ENCODE measurements around the gene CRYGB. TPM values are rescaled to one million over a fixed set of nuclear protein-coding genes. Genes with fewer than 3 reads are reported as not detected.

Gene CRYGB
- total and polyA plus RNA-seq, 2 of the 13 experiments (the other 11 are each of a cell fraction or from before 2014, with no cell fraction given): not detected

DNA sequence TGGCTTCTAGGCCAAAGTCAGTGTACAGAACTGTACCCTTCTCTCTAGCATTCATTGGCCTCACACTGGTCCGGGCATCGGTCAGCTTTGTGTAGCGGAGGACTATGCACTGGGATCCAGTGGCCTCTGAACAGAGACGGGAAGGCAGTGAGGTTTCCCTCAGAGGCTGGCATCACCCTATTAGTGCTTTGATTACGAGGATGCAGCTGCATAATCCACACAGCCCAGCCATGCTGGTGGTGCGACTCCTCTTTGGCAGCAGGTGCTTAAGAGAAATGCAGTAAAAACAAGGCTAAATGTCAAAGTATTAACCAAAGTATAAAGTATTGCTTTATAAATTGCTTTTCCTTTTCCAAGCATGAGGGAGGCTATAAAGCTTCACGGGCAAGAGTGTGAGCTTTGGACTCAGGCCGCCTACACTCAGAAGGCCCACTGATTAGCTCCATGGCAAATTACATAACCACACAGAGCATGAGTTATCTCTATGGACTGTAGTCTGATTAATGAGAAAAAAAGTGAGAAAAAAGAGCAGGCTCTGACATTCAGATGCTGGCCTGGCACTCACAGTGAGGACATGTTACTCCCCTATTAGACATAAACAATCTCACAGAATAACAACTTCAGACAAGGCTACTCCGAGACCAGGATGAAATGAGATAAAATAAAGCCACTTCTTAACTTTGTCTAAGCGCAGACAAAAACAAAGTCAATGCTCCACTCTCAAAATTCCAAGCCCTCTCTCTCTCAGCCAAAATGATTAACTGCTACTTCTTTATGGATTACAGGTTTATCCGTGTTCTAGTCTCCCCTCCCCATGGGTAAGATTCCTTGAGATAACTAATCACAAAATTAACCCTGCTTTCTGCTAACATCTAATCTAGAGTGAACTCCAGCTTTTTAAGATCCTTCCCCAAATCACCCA is 9.9 kb downstream of the CRYGB start (continued):
- no peak for TF ChIP-seq ZNF670 (CRISPR knock-in tag; IDR thresholded peaks at IDR 0.05; ENCODE audit: borderline replicate concordance)
- no peak for TF ChIP-seq SCMH1 (CRISPR knock-in tag; IDR thresholded peaks at IDR 0.05; ENCODE audit: borderline replicate concordance)
- TF ChIP-seq NFIB (CRISPR knock-in tag; IDR thresholded peaks at IDR 0.05; ENCODE audit: borderline replicate concordance): no peak
- no peak for TF ChIP-seq ZNF451 (CRISPR knock-in tag; IDR thresholded peaks at IDR 0.05)
- TF ChIP-seq ZNF296 (CRISPR knock-in tag; conservative IDR thresholded peaks at IDR 0.05): no peak
- TF ChIP-seq, protein P1, sequence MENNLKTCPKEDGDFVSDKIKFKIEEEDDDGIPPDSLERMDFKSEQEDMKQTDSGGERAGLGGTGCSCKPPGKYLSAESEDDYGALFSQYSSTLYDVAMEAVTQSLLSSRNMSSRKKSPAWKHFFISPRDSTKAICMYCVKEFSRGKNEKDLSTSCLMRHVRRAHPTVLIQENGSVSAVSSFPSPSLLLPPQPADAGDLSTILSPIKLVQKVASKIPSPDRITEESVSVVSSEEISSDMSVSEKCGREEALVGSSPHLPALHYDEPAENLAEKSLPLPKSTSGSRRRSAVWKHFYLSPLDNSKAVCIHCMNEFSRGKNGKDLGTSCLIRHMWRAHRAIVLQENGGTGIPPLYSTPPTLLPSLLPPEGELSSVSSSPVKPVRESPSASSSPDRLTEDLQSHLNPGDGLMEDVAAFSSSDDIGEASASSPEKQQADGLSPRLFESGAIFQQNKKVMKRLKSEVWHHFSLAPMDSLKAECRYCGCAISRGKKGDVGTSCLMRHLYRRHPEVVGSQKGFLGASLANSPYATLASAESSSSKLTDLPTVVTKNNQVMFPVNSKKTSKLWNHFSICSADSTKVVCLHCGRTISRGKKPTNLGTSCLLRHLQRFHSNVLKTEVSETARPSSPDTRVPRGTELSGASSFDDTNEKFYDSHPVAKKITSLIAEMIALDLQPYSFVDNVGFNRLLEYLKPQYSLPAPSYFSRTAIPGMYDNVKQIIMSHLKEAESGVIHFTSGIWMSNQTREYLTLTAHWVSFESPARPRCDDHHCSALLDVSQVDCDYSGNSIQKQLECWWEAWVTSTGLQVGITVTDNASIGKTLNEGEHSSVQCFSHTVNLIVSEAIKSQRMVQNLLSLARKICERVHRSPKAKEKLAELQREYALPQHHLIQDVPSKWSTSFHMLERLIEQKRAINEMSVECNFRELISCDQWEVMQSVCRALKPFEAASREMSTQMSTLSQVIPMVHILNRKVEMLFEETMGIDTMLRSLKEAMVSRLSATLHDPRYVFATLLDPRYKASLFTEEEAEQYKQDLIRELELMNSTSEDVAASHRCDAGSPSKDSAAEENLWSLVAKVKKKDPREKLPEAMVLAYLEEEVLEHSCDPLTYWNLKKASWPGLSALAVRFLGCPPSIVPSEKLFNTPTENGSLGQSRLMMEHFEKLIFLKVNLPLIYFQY (CRISPR knock-in tag; IDR thresholded peaks at IDR 0.05; ENCODE audit: borderline replicate concordance): peak; percentile 70; the same call in 1 of the 2 replicates
- TF ChIP-seq SOX5 (CRISPR knock-in tag; IDR thresholded peaks at IDR 0.05; ENCODE audit: borderline replicate concordance): peak; percentile 46; the same call in 1 of the 2 replicates
- TF ChIP-seq ARID2 (CRISPR knock-in tag; IDR thresholded peaks at IDR 0.05; ENCODE audit: borderline replicate concordance): 0 out of 2 replicates have a peak, but pooled peaks have one; percentile 66
- peak; percentile 70; the same call in 1 of the 2 replicates for TF ChIP-seq ERF (CRISPR knock-in tag; IDR thresholded peaks at IDR 0.05)
- no peak for TF ChIP-seq ZFP90 (CRISPR knock-in tag; IDR thresholded peaks at IDR 0.05; ENCODE audit: borderline replicate concordance)
- 0 out of 2 replicates have a peak, but pooled peaks have one; percentile 39 for TF ChIP-seq KLF9 (CRISPR knock-in tag; IDR thresholded peaks at IDR 0.05; ENCODE audit: low read depth)
- peak; percentile 32; the same call in 1 of the 2 replicates for TF ChIP-seq YEATS4 (CRISPR knock-in tag; IDR thresholded peaks at IDR 0.05; ENCODE audit: borderline replicate concordance)
- TF ChIP-seq KDM6A (CRISPR knock-in tag; IDR thresholded peaks at IDR 0.05; ENCODE audit: low read depth): no peak
- no peak for TF ChIP-seq PAX8 (CRISPR knock-in tag; IDR thresholded peaks at IDR 0.05; ENCODE audit: borderline replicate concordance)
- no peak for TF ChIP-seq MTA1 (CRISPR knock-in tag; IDR thresholded peaks at IDR 0.05; ENCODE audit: borderline replicate concordance)
- TF ChIP-seq JUNB (CRISPR knock-in tag; IDR thresholded peaks at IDR 0.05; ENCODE audit: borderline replicate concordance): no peak
- no peak for TF ChIP-seq GFI1 (CRISPR knock-in tag; IDR thresholded peaks at IDR 0.05; ENCODE audit: borderline replicate concordance)
- no peak for TF ChIP-seq KAT2B (IDR thresholded peaks at IDR 0.05; ENCODE audit: borderline replicate concordance, low read depth, low read length)
- TF ChIP-seq NFATC3 (CRISPR knock-in tag; IDR thresholded peaks at IDR 0.05): no peak
- peak; percentile 48; the same call in 1 of the 2 replicates for TF ChIP-seq PHF21A (CRISPR knock-in tag; IDR thresholded peaks at IDR 0.05)
- peak; percentile 65; the same call in 1 of the 2 replicates for TF ChIP-seq POGZ (CRISPR knock-in tag; IDR thresholded peaks at IDR 0.05)
- TF ChIP-seq POLR2A (IDR thresholded peaks at IDR 0.05; ENCODE audit: insufficient read depth in 1 of 2, low read depth in 2 of 2, low read length in 2 of 2): no peak
- no peak for TF ChIP-seq GLI4 (CRISPR knock-in tag; IDR thresholded peaks at IDR 0.05; ENCODE audit: borderline replicate concordance)
- TF ChIP-seq CBX2 (IDR thresholded peaks at IDR 0.05; ENCODE audit: low read depth, low read length): no peak
- no peak for TF ChIP-seq CBX2 (CRISPR knock-in tag; IDR thresholded peaks at IDR 0.05; ENCODE audit: low read depth)
- no peak for TF ChIP-seq HNRNPUL1 (IDR thresholded peaks at IDR 0.05; ENCODE audit: low read depth, low read length)
- TF ChIP-seq HDAC1 (CRISPR knock-in tag; IDR thresholded peaks at IDR 0.05): peak; percentile 52; the same call in 1 of the 2 replicates

Data from HepG2 (cell line).